Embryonic facial prominence (tissue), 1 donor: ENCODE data around the gene MTA2.
A peak's percentile ranks its signal among the peaks of the same experiment; 100 is the strongest.
"Not testable (repeated sequence)": the region's sequence is repeated elsewhere in the genome, so short reads cannot be mapped to it uniquely, and the experiment has no call there.

ENCODE experiments used
- DNase-seq: peaks from one replicate; pipeline ENCODE4 v3.0.0-alpha.2; 2016; ENCODE audit errors: extremely low spot score

Gene MTA2

DNA sequence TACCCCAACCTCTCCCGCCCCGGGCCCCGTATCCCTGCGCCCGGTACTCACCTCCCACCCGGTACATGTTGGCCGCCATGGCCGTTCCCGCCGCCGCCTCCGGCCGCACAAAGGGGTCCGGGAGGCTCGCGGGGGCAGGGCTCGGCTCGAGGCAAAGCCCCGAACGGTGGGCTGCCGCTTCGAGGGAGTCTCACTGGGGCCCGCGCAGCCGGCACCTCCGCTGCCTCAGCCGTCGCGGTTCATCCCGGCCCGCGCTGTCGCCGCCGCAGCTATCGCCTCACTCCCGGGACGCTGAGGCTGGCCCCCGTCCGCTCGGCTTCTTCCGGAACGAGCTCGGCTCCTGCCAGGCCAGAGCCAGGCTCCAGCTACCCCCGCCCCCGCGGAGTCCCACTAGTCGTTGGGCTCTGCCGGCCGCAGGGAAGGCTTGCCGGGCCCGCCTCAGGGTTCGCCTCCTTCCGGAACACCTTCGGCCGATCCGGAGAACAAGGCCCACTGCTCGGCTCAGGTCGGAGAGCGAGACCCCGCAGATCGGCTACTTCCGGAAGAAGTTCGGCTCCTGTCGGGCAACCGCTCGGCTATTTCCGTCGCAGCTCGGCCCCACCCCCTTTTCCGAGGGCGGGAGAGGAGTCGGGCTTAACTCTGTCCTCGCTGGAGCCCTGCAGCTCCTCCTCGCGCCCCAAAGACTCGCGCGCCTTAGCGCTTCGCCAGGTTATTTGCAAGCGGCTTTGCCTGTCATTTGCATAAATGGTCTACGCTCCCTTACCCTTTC, at the start of gene MTA2:
TSS of gene MTA2 (minus strand) at position 494 of the 769 bp plus-strand sequence. CDS start at position 79, 415 bp downstream.
- DNase-seq = peak; percentile 97

DNA sequence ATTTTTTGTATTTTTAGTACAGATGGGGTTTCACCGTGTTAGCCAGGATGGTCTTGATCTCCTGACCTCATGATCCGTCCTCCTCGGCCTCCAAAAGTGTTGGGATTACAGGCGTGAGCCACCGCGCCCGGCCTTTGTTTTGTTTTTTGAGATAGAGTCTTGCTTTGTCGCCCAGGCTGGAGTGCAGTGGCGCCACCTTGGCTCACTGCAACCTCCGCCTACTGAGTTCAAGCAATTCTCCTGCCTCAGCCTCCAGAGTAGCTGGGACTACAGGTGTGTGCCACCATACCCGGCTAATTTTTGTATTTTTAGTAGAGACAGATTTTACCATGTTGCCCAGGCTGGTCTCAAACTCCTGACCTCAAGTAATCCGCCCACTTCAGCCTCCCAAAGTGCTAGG, 48.6 kb upstream of the MTA2 start:
- not testable (repeated sequence) for DNase-seq

DNA sequence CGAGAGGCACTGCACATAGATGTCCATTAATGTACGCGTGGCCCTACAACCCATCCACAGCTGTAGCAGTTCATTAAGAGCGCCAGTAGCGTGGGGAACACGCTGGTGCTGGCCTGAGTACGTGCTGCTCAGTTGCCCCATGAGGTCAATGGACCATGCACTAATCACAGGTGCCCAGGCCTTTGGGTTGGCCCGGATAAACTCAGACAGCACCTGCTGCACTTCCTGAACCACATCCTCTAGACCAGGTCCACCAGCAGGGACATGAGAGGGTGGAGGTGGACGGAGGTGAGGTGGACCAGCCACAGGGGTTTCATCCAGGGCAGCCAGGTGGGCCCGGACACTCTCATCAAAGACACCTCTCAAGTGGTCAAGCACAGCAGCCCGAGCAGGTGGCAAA, 47.8 kb upstream of the MTA2 start:
- no peak for DNase-seq

DNA sequence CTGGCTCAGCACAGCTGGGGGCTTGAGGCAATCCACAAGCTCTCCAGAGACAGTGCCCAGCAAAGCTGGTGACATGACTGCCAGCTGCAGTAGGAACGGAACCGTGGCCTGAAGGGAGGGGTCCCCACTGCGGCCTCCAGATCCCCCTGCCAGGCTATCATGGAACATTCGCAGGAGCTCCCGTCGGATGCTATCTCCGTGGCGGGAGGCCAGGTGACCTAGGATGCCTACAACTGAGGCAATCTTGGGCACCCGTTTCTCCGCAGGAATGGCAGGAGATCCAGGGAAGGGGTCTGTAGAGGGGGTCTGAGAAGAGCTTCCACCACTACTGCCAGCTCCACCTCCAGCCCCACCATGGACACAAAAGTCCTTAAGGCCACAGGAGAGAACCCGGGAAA, 47.3 kb upstream of the MTA2 start:
- no peak for DNase-seq

DNA sequence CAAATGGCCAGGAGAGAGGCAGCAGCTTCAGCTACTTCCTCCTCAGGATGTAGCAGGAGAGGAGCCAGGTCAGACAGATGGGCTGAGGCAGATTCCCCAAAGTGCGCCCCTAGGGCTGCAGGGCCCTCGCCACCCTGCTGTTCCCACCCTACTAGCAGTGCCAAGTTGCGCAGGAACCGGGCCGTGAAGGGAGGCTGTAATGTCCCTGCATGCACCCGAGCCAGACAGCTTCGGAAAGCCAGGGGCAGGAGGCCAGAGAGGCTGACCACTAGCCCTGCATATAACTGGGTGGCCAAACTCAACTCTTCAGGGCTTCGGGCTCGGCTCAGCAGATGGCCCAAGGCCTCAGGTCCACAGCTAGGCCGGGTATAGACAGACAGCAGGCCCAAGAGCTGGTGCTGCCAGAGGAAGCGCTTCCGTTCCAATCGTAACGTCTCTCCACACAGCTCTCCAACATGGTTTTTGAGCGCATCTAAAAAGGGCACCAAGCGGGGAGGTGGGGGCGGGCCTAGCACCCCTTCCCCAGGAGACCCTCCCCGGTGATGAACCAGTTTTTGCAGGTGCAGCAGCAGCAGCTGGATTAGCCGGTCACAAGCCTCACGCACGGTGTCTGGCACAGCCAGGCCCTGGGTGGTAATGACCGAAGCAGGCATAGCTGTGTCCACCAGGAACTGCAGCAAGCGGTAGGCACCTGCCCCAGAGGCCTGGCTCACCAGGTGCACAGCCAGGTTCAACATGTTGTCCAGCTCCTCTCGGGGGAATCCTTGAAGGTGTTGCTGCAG, 46.7 kb upstream of the MTA2 start:
- DNase-seq = no peak

DNA sequence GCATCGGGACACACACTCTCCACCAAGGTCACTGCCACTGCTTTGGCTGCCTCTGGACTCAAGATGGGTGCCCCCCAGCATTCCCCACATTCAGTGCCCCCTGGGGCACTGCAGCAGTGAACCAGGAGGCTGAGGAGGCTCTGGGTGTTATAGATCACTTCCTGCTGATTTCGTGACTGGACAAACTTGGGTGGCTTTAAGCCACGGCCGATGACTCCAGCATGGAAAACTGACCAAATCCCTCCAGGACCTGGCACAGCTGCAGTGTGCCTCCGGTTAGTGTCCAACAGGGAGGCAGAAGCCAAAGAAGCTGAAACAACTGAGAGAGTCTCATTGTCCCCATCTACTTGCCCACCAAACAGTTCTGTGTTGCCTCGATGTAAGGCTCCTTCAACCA, 45.9 kb upstream of the MTA2 start:
- DNase-seq = no peak

DNA sequence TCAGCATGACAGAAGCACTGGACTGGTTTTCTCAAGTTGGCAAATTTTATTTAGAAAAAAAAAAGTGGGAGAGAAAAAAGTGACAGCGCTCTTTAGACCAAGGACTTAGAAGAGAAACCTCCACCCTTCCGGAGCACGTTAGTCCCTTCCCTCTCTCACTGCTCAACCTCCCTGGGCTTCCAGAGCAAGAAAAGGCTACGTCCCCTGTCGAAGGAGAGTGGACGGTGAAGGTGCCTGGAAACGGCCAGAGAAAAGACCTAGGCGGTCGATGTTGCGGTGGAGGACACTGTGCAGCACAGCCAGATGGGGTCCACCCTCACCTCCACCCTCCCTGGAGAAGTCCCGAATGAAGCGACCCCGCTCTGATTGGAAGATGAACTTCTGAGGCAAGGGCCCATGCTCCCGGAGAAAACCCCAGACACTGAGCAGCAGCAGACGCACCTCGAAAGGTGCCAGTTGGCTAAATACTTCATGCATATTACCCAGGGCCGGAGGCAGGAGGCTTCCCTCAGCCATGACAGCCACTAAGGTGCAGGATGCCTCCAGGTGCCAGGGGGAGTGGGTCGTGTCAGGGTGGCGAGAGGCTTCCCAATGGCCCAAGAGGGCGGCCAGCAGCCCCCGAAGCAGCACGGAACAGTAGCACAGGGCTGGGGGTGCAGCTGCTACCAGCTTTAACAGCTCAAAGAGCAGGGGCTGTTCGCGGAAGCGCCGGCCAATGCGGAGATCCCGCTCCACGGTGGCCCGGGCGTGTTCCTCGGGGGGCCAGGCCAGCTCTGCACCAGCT, 45.4 kb upstream of the MTA2 start:
- DNase-seq = no peak

DNA sequence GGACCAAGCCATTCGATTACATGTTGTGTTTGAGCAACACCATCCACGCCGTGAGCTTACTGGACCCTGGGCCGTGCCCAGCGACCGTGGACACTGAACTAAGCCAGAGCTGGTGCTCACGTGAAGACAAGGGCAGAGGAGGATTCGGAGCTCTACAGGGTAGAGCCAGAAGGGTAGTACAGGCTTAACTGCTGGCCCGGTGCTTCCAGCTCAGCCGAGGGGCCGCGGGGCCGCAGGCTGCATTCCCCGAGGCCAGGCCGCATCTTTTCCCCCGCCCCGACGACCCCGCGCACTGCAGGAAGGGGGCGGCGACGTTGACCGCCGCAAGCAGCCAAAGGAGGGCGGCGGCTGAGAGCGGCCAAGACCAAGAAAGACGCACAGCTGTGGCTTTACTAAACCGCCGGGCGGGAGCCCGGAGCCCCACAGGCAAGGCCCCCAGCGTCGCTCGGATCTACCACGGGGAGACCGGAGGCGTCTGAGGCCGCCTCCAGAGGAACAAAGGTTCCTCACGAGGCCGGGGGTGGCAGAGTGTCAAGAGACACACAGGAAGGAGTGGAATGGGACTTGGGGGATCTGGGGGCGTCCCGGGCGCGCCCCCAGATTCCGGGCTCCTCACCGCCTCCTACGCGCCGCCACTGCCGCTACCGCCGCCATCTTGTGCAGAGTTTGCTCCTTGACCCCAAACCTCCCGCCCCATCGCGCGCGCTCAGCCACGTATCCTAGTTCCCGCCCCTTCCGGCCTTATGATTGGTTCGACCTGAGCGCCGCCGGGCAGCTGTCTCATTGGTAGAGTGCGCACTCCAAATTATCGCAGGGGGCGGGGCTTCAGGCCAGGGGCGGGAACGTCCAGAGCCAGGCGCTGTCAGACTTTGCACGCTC, 44.5 kb upstream of the MTA2 start, which contains the start of gene GANAB:
TSS of gene GANAB (minus strand) at position 668 of the 879 bp plus-strand sequence. CDS start at position 654, 14 bp downstream.
- DNase-seq = peak; percentile 96

DNA sequence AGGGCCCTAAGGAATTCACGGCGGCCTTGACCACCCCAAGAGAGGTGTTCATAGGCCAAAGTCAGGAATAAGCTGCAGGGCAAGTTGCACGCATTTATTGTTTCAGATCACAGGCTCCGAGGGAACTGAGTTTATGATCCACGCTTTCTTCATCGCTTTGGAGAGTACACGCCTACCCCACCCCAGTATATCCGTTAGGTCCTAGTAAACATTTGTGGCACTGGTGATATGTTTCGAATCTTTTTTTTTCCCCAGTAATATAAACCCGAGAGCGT, 43.9 kb upstream of the MTA2 start:
- DNase-seq = no peak

DNA sequence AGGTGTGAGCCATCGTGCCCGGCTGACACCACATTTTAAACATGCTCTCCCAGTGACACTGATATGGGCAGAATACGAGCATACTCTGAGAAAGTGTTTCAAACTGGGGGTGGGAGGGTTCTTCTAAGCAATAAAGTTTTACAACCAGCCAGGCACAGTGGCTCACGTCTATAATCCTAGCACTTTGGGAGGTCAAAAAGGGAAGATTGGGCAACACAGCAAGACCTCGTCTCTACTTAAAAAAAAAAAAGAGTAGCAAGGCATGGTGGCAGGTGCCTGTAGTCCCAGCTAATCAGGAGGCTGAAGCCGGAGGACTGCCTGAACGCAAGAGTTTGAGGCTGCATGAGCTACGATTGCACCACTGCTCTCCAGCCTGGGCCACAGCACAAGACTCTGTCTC, 42.6 kb upstream of the MTA2 start:
- no peak for DNase-seq

DNA sequence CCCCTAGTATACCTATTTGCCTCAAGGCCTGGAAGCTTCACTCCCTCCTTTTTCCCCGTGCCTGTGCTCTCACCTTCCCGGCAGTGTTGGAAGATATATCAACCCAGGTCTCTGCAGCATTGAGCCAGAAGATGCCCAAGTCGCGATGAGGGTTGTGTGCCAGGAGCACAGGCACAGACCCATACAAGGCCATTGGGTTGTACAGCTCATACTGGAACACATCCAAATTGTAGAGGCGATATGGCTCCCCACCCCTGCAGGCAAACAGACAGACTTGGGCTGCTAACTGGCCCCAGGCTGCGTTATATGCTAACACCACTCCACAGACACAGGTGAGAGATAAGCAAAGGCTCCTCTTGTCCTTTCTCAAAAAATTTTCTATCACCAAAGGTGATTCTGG, 30.8 kb upstream of the MTA2 start:
- no peak for DNase-seq

DNA sequence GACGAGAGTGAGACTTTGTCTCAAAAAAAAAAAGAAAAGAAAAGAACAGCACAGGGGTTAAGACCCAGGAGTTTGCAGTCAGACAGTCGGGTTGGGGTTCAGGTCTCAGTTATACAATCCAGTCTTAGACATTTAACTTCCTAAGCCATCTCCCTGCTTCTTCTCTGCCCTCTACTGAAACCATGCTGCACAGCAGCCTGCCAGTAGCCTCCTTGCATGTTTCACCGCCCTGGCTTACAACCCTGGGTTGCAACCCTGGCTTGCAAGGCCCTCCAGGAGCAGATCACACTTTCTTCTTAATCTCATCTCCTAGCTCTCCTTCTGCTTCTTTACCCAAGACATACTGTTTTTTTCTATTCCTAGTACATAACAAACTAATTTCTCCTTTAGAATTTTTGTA, 26.0 kb upstream of the MTA2 start:
- DNase-seq = no peak

DNA sequence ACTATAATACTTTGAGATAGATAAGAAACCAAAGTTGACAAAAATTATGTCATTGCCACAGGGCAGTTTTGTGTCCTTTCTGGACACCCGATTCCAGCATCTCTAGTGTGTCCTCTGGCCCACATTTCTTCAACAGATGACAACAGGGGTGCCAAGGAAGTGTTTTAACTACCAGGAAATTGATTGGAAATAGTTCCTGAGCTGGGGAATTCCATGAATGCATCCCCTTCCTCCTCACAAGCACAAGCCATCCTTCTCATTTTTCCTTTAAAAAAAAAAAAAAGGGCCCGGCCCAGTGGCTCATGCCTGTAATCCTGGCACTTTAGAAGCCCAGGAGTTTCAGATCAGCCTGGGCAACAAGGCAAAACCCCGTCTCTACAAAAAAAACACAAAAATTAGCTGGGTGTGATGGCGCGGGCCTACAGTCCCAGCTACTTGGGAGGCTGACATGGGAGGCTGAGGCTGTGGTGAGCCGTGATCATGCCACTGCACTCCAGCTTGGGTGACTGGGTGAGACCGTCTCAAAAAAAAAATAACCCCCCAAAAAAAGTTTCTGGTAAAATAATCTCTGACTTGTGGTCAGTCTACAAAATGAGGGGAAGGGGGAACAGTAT, 20.9 kb upstream of the MTA2 start:
- no peak for DNase-seq

DNA sequence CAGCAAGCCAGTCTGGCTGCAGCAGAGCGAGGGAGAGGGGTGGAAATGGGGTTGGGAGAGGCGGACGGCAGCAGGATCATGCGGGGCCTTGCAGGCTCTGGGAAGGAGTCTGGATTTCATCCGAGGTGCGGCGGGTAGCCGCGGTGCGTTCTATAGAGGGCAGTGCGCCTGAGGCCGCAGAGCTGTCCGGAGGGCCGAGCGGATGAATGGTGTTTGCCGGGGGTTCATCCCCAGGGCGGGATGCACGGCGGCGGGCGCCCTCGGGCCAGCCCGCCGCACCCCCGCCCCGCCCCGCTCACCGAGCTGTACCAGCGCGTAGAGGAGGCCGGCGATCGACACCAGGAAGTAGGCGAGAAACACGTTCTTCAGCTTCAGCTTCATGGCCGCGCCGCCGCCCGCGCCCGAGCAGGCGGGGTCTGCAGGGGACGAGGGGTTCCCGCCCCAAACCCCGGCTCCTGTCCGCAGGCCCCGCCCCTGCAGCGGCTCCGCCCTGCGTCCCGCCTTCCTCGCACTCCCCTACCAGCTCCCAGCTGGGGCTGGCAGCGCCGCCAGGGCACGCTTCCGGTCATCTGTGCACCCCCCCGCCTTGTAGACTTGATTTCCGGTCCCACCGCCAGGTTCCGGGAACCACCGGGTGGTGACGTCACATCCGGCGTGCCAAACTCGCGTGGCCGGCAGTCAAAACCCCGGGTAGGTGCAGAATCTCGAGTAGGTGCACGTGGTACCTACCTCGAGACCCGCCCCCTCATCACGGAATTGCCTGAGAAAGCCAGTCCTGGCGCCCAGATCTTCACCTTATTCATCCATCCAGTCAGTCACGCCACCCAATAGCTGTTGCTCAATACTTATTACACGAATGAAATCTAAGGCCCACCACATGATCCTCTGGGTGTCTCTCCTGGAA, 20.2 kb upstream of the MTA2 start, which contains the start of gene B3GAT3:
TSS of gene B3GAT3 (minus strand) at position 420 of the 904 bp plus-strand sequence. CDS start at position 381, 39 bp downstream.
- peak; percentile 80 for DNase-seq

DNA sequence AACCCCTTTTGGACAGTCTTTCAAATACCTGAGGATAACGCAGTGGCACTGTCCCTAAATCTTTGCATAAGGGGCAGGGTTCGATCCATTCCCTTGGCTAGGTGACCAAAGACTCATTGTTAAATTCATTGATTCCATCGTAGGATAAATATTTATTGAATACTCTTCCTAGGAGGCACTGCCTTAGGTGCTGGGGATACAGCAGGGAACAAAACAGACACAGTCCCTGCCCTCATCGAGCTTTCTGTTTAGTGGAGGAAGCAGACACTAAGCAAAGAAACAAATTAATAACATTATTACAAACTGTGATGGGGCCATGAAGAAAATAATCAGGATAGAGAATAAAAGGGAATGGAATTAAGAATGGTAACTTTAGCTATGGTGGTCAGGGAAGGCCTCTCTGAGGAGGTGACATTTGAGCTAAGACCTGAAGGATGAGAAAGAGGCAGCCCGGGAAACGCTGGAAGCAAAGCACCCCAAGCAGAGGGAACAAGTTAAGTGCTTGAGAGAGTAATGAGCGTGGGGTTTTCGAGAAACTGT, 19.4 kb upstream of the MTA2 start:
- no peak for DNase-seq

DNA sequence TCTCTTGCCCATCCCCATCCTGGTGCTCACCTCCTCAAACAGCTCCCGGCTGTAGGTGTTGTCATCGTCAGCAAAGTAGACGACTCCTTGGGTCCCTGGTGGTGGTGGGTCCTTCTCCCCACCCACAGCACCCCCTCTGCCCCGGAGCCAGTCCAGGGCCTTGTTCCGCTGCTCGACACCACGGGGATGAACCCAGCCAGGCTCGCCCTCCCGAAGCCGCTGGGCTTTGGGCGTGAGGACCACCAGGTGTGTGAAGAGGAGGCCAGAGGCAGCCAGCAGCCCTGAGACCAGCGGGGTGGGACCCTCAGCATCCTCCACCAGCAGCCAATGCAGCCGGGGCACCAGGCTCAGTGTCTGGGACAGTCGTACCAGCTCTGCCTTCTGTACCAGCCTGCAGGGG, 15.3 kb upstream of the MTA2 start:
- not testable (repeated sequence) for DNase-seq

DNA sequence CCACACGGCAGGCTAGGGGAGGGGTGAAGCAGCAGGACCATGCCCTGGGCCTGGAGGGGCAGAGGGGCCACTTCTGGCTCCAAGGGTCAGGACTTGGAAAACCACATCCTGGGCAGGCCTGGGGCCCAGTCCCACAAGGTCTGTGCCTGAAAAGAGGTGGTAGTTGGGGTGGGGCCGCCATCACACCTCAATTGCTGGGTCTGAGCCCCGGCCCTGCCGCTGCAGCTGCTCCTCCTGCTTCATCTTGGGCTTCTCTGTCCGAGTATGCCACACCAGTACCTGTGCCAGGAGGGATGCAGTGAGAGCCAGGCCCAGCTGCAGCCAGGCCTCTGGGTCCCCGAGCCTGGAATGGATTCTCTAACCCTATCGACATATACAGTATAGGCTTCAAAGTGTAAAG, 13.9 kb upstream of the MTA2 start:
- DNase-seq = no peak

DNA sequence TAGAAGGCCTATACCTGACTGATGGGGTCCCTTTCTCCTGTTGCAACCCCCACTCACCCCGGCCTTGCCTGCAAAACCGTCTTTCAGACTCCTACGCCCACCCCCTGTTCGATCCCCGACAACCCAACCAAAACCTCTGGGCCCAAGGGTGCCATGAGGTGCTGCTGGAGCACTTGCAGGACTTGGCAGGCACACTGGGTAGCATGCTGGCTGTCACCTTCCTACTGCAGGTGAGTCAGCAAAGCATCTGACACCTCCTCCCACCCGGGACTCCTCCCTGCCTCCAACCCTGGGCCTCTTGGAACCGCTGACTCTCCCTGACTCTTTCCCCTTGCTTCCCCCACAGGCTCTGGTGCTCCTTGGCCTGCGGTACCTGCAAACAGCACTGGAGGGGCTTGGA, 12.6 kb upstream of the MTA2 start:
- no peak for DNase-seq

DNA sequence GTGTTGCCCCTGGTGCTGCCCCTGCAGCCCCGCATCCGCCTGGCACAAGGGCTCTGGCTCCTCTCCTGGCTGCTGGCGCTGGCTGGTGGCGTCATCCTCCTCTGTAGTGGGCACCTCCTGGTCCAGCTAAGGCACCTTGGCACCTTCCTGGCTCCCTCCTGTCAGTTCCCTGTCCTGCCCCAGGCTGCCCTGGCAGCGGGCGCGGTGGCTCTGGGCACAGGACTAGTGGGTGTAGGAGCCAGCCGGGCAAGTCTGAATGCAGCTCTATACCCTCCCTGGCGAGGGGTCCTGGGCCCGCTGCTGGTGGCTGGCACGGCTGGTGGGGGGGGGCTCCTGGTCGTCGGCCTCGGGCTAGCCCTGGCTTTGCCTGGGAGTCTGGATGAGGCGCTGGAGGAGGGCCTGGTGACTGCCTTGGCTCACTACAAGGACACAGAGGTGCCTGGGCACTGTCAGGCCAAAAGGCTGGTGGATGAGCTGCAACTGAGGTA, 11.7 kb upstream of the MTA2 start:
- no peak for DNase-seq
